Ishikawa (cell line): Measurements from ENCODE around the gene KIAA1217.

Experiments
- CEBPB ChIP-seq: IDR thresholded peaks from 2 replicates; pipeline ENCODE4 v1.6.1; 2012
- CREB1 ChIP-seq: IDR thresholded peaks from 2 replicates; pipeline ENCODE4 v1.6.1; 2012; ENCODE audit warnings: low read depth
- EGR1 ChIP-seq: IDR thresholded peaks from 2 replicates; pipeline ENCODE4 v1.6.1; 2012
- EP300 ChIP-seq: IDR thresholded peaks from 2 replicates; pipeline ENCODE4 v1.6.1; 2012; ENCODE audit warnings: borderline replicate concordance
- FOXM1 ChIP-seq: IDR thresholded peaks from 2 replicates; pipeline ENCODE4 v1.6.1; 2012; ENCODE audit warnings: low read depth, borderline replicate concordance
- MAX ChIP-seq: IDR thresholded peaks from 2 replicates; pipeline ENCODE4 v1.6.1; 2012
- NFIC ChIP-seq: IDR thresholded peaks from 2 replicates; pipeline ENCODE4 v1.6.1; 2012
- RAD21 ChIP-seq: IDR thresholded peaks from 2 replicates; pipeline ENCODE4 v1.6.1; 2012; ENCODE audit warnings: low read depth
- REST ChIP-seq: IDR thresholded peaks from 2 replicates; pipeline ENCODE4 v1.6.1; 2012; ENCODE audit warnings: low read depth, mild to moderate bottlenecking
- TAF1 ChIP-seq: IDR thresholded peaks from 2 replicates; pipeline ENCODE4 v1.6.1; 2012; ENCODE audit warnings: low read depth, mild to moderate bottlenecking
- TCF12 ChIP-seq: IDR thresholded peaks from 2 replicates; pipeline ENCODE4 v1.6.1; 2012; ENCODE audit warnings: low read depth
- TEAD4 ChIP-seq: IDR thresholded peaks from 2 replicates; pipeline ENCODE4 v1.6.1; 2012
- USF1 ChIP-seq: IDR thresholded peaks from 2 replicates; pipeline ENCODE4 v1.6.1; 2012
- YY1 ChIP-seq: IDR thresholded peaks from 2 replicates; pipeline ENCODE4 v1.6.1; 2012; ENCODE audit warnings: low read depth
- ZBTB7A ChIP-seq: IDR thresholded peaks from 2 replicates; pipeline ENCODE4 v1.6.1; 2012; ENCODE audit warnings: low read depth

Gene KIAA1217

GRCh38 chr10:24531439-24531838 is 322.5 kb downstream of the KIAA1217 start:
- TF ChIP-seq CEBPB (no peak), RAD21 (no peak), YY1 (no peak), TCF12 (no peak), ZBTB7A (no peak), USF1 (no peak), EP300 (no peak), TEAD4 (no peak), REST (no peak), FOXM1 (no peak), MAX (no peak)

GRCh38 chr10:24533981-24534380 is 325.0 kb downstream of the KIAA1217 start:
- TF ChIP-seq EP300: no peak
- no peak for TF ChIP-seq NFIC
- no peak for TF ChIP-seq USF1
- TF ChIP-seq ZBTB7A: no peak
- TF ChIP-seq MAX: no peak
- no peak for TF ChIP-seq TCF12
- no peak for TF ChIP-seq REST
- TF ChIP-seq CREB1: no peak
- TF ChIP-seq EGR1: no peak
- no peak for TF ChIP-seq YY1
- TF ChIP-seq TEAD4: no peak

GRCh38 chr10:24536636-24537035 is 327.7 kb downstream of the KIAA1217 start:
- TF ChIP-seq RAD21: no peak
- no peak for TF ChIP-seq EP300
- no peak for TF ChIP-seq CREB1
- no peak for TF ChIP-seq TEAD4
- no peak for TF ChIP-seq TAF1
- no peak for TF ChIP-seq FOXM1
- no peak for TF ChIP-seq CEBPB
- TF ChIP-seq ZBTB7A: no peak
- TF ChIP-seq MAX: no peak
- no peak for TF ChIP-seq NFIC
- no peak for TF ChIP-seq TCF12
- TF ChIP-seq USF1: no peak
- no peak for TF ChIP-seq REST

- no peak for TF ChIP-seq ZBTB7A
These were observed 332.4 kb downstream of the KIAA1217 start for GRCh38 chr10:24541239-24541753.
